ENCODE data around the gene LSMEM2. TPM values are rescaled to one million over a fixed set of nuclear protein-coding genes. Genes with fewer than 3 reads are reported as not detected.

The LSMEM2 gene
- total RNA-seq, 1 experiment from 2014 or later: not detected

Other genes starting within 250 kb of the LSMEM2 start
- 41.2 and 62.9 TPM in 2 replicates for gene RBM5, start 190.2 kb upstream of the LSMEM2 start, total RNA-seq (2014; rRNA removed; shearing (Covaris generic))
- 0.51 and 1.4 TPM in 2 replicates for gene SEMA3F, start 123.8 kb upstream of the LSMEM2 start, total RNA-seq (2014; rRNA removed; shearing (Covaris generic))
- not detected in 2 replicates for gene GNAT1, start 87.5 kb upstream of the LSMEM2 start, total RNA-seq (2014; rRNA removed; shearing (Covaris generic))
- not detected in 2 replicates for gene SLC38A3, start 73.8 kb upstream of the LSMEM2 start, total RNA-seq (2014; rRNA removed; shearing (Covaris generic))
- 139 and 163 TPM in 2 replicates for gene GNAI2, start 42.9 kb upstream of the LSMEM2 start, total RNA-seq (2014; rRNA removed; shearing (Covaris generic))
- gene SEMA3B, start 9.9 kb upstream of the LSMEM2 start, total RNA-seq (2014; rRNA removed; shearing (Covaris generic)): 2.6 and 5.0 TPM in 2 replicates
- gene IFRD2, start 13.3 kb downstream of the LSMEM2 start, total RNA-seq (2014; rRNA removed; shearing (Covaris generic)): 83.4 and 96.4 TPM in 2 replicates
- 2.6 and 3.7 TPM in 2 replicates for gene HYAL3, start 20.3 kb downstream of the LSMEM2 start, total RNA-seq (2014; rRNA removed; shearing (Covaris generic))
- gene NAA80, start 20.3 kb downstream of the LSMEM2 start, total RNA-seq (2014; rRNA removed; shearing (Covaris generic)): 0.95 and 1.9 TPM in 2 replicates
- 0.06 TPM in 1 of 2 replicates, not detected in the other for gene HYAL1, start 24.5 kb downstream of the LSMEM2 start, total RNA-seq (2014; rRNA removed; shearing (Covaris generic))
- 23.5 and 31.0 TPM in 2 replicates for gene HYAL2, start 43.7 kb downstream of the LSMEM2 start, total RNA-seq (2014; rRNA removed; shearing (Covaris generic))
- 44.3 and 51.3 TPM in 2 replicates for gene TUSC2, start 49.1 kb downstream of the LSMEM2 start, total RNA-seq (2014; rRNA removed; shearing (Covaris generic))
- gene RASSF1, start 61.7 kb downstream of the LSMEM2 start, total RNA-seq (2014; rRNA removed; shearing (Covaris generic)): 12.7 and 21.2 TPM in 2 replicates
- 0.06 and 0.17 TPM in 2 replicates for gene ZMYND10, start 66.6 kb downstream of the LSMEM2 start, total RNA-seq (2014; rRNA removed; shearing (Covaris generic))
- gene NPRL2, start 71.7 kb downstream of the LSMEM2 start, total RNA-seq (2014; rRNA removed; shearing (Covaris generic)): 14.7 and 20.6 TPM in 2 replicates
- gene CYB561D2, start 71.8 kb downstream of the LSMEM2 start, total RNA-seq (2014; rRNA removed; shearing (Covaris generic)): 25.3 and 28.3 TPM in 2 replicates
- 26.6 and 33.9 TPM in 2 replicates for gene TMEM115, start 80.4 kb downstream of the LSMEM2 start, total RNA-seq (2014; rRNA removed; shearing (Covaris generic))
- 0.03 TPM in 1 of 2 replicates, not detected in the other for gene CACNA2D2, start 224.5 kb downstream of the LSMEM2 start, total RNA-seq (2014; rRNA removed; shearing (Covaris generic))